HepG2 (cell line): Measurements from ENCODE around the gene PGAP1. TPM values are rescaled to one million over a fixed set of nuclear protein-coding genes. Genes with fewer than 3 reads are reported as not detected.

Source experiments
- AFF4 ChIP-seq: sonication (generic); formaldehyde crosslinking; IDR thresholded peaks from 2 replicates; pipeline ENCODE4 v1.4.0; 2020; ENCODE audit warnings: missing genetic modification reagents
- AHDC1 ChIP-seq: sonication (generic); formaldehyde crosslinking; IDR thresholded peaks from 2 replicates; pipeline ENCODE4 v1.5.1; 2020; ENCODE audit warnings: mild to moderate bottlenecking, missing genetic modification reagents, borderline replicate concordance
- DMTF1 ChIP-seq: sonication (generic); formaldehyde crosslinking; IDR thresholded peaks from 2 replicates; pipeline ENCODE4 v1.4.0; 2020; ENCODE audit warnings: mild to moderate bottlenecking, missing genetic modification reagents
- MYNN ChIP-seq: sonication (generic); formaldehyde crosslinking; IDR thresholded peaks from 2 replicates; pipeline ENCODE4 v1.4.0; 2020; ENCODE audit warnings: mild to moderate bottlenecking, low read depth, missing genetic modification reagents
- RCOR2 ChIP-seq: IDR thresholded peaks from 2 replicates; pipeline ENCODE4 v1.6.1; 2016; ENCODE audit warnings: missing biosample characterization, missing genetic modification reagents
- SRSF1 ChIP-seq: fragments of 200-400 bp; formaldehyde crosslinking; optimal IDR thresholded peaks from 2 replicates; pipeline ENCODE3; 2017; ENCODE audit warnings: mild to moderate bottlenecking, low read depth, low read length, moderate library complexity
- TEAD3 ChIP-seq: optimal IDR thresholded peaks from 2 replicates; pipeline ENCODE3; 2016; ENCODE audit warnings: borderline replicate concordance
- YY1 ChIP-seq: IDR thresholded peaks from 2 replicates; pipeline ENCODE4 v1.6.1; 2011; ENCODE audit warnings: low read length, low read depth, moderate library complexity, mild to moderate bottlenecking; ENCODE audit not compliant: insufficient read depth, insufficient replicate concordance
- ZFP36L2 ChIP-seq: sonication (generic); formaldehyde crosslinking; IDR thresholded peaks from 2 replicates; pipeline ENCODE4 v1.4.0; 2020; ENCODE audit warnings: missing genetic modification reagents
- ZNF136 ChIP-seq: sonication (generic); formaldehyde crosslinking; IDR thresholded peaks from 2 replicates; pipeline ENCODE4 v1.8.1; 2022; ENCODE audit warnings: low read depth, mild to moderate bottlenecking, moderate library complexity, missing genetic modification reagents
- ZNF280D ChIP-seq: sonication (generic); formaldehyde crosslinking; IDR thresholded peaks from 2 replicates; pipeline ENCODE4 v1.5.1; 2020; ENCODE audit warnings: mild to moderate bottlenecking, missing genetic modification reagents
- ZNF549 ChIP-seq: sonication (generic); formaldehyde crosslinking; IDR thresholded peaks from 2 replicates; pipeline ENCODE4 v1.5.0; 2020; ENCODE audit warnings: missing genetic modification reagents
- ZNF761 ChIP-seq: sonication (generic); formaldehyde crosslinking; conservative IDR thresholded peaks from 2 replicates; pipeline ENCODE4 v1.4.0; 2020; ENCODE audit warnings: mild to moderate bottlenecking, missing genetic modification reagents
- polyA plus RNA-seq, 8 experiments: library from polyadenylated mRNA; depleted of rRNA in 3 of 8; stranded (reverse) in 7 of 8; unstranded in 1 of 8; fragments of >200 nt; fragmentation: Illumina TruSeq in 4 of 8; extraction: Trizol in 4 of 8; gene quantifications; 2 replicates each; pipeline versions ENCODE4 v1.2.1 to v1.2.3, GENCODE V29; 2011 to 2016; ENCODE audit warnings: low read depth in 4 of 8, missing spikeins in 1 of 8, mixed read lengths in 1 of 8; ENCODE audit not compliant: insufficient read depth in 1 of 8
- total RNA-seq, 5 experiments: library from RNA; depleted of rRNA; stranded (reverse); fragments of >200 nt; fragmentation: Illumina TruSeq; extraction: Trizol; gene quantifications; 2 replicates each; pipeline ENCODE4 v1.2.3, GENCODE V29; 2016; ENCODE audit warnings: low read depth in 1 of 5

Gene PGAP1
- total and polyA plus RNA-seq, 2 of the 13 experiments (the other 11 are each of a cell fraction or from before 2014, with no cell fraction given), result 4.1 to 6.4 TPM

- TF ChIP-seq AHDC1 (CRISPR knock-in tag) (no peak), ZNF280D (CRISPR knock-in tag) (0 out of 2 replicates have a peak, but pooled peaks have one; percentile 42), ZNF761 (CRISPR knock-in tag) (no peak; the same call in 1 of the 2 replicates), YY1 (no peak), MYNN (CRISPR knock-in tag) (no peak), RCOR2 (CRISPR knock-in tag) (no peak), DMTF1 (no peak), ZNF136 (CRISPR knock-in tag) (no peak), SRSF1 (peak; percentile 24), ZNF549 (CRISPR knock-in tag) (no peak), TEAD3 (CRISPR knock-in tag) (peak; percentile 16), ZFP36L2 (CRISPR knock-in tag) (no peak), AFF4 (CRISPR knock-in tag) (no peak)
Observed at GRCh38 chr2:196925768-196926561, 542 bp downstream of the PGAP1 start (continued).
